ENCODE data around the gene WNT5A. TPM values are rescaled to one million over a fixed set of nuclear protein-coding genes. Genes with fewer than 3 reads are reported as not detected.

The WNT5A gene
- total and polyA plus RNA-seq, 2 of the 4 experiments (the other 2 are of a cell fraction), result 224 to 231 TPM

DNA sequence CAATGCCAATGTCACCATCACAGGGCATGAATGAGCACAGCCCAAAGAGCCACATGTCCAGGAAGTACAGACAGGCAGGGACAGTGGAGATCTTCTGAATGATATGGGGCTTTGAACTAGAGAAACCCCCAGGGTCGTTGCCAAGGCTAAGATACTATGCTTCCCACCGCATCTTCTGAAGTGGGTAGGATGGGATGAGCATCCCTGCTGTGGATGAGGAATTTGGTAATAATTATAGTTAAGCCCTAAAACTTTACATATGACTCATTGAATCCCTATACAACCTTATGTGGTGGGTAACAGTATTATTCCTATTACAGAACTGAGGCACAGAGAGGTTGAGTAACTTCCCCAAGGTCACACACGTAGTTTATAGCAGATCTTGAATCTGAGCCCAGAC, 44.2 kb downstream of the WNT5A start:
- no CpG with 5 or more reads among the region's 3 CpGs for WGBS, 2 experiments (ENCODE audit: extremely low coverage in 2 of 2, insufficient read length in 1 of 2)
- ATAC-seq (ENCODE audit: low read depth) (no peak; the same call in 1 of the 2 replicates), DNase-seq (no peak)
- Histone ChIP-seq H2BK20ac (ENCODE audit: low read depth, low read length) (no peak overlapping the region), H2AFZ (replicated peaks; ENCODE audit: low read length, poor library complexity) (no peak overlapping the region), H4K91ac (ENCODE audit: insufficient read depth, low read depth, low read length) (no peak overlapping the region), H3K14ac (replicated peaks; ENCODE audit: low read depth, low read length) (no peak overlapping the region), H2BK5ac (ENCODE audit: low read depth, low read length, poor library complexity, severe bottlenecking) (no peak overlapping the region), H4K20me1 (ENCODE audit: insufficient read depth, low read length) (no peaks in the 10 kb centered on the region), H2BK15ac (ENCODE audit: low read depth, low read length) (no peak overlapping the region), H3K27me3 (ENCODE audit: control insufficient read depth, insufficient read depth, low read length) (no peaks in the 10 kb centered on the region), H3K4me2 (ENCODE audit: low read depth, low read length) (no peak overlapping the region), H3K18ac (ENCODE audit: low read depth, low read length) (no peak overlapping the region), H3K79me1 (ENCODE audit: low read depth in 1 of 2, low read length in 2 of 2) (no peaks in the 10 kb centered on the region), H3K4me1 (ENCODE audit: control insufficient read depth, insufficient read depth, low read length) (no peaks in the 10 kb centered on the region; the same call in 1 of the 2 replicates), H3K4me3 (ENCODE audit: insufficient read depth, low read depth, low read length) (no peak overlapping the region), H3K23ac (ENCODE audit: low read depth, low read length) (no peak overlapping the region), H3K36me3 (ENCODE audit: control insufficient read depth, insufficient read depth, low read length) (no peaks in the 10 kb centered on the region), H3K9me3 (ENCODE audit: control insufficient read depth, insufficient read depth, low read length) (no peaks in the 10 kb centered on the region), H3K9ac (ENCODE audit: low read depth, low read length) (no peak overlapping the region), H4K8ac (ENCODE audit: low read depth in 2 of 2, low read length in 2 of 2) (no peak overlapping the region), H3K56ac (ENCODE audit: extremely low read depth, insufficient read depth, low read length) (no peak overlapping the region), H4K5ac (ENCODE audit: low read depth, low read length) (no peak overlapping the region), H2AK9ac (replicated peaks; ENCODE audit: low read depth, low read length, poor library complexity) (no peak overlapping the region), H2BK120ac (ENCODE audit: low read depth, low read length) (no peak overlapping the region), H3K9me1 (ENCODE audit: insufficient read depth, low read length) (0 out of 2 replicates have a peak, but pooled peaks cover 3% of the 10 kb centered on the region), H2AK5ac (ENCODE audit: low read depth, low read length) (no peak overlapping the region), H3K4ac (ENCODE audit: low read depth, low read length) (no peak overlapping the region), H3K27ac (ENCODE audit: insufficient read depth, low read length) (no peak overlapping the region)
- no peak for TF ChIP-seq BHLHE40 (IDR thresholded peaks at IDR 0.05; ENCODE audit: low read depth, low read length)
- TF ChIP-seq ELK1 (IDR thresholded peaks at IDR 0.05; ENCODE audit: borderline replicate concordance, low read depth, low read length), result no peak
- no peak for TF ChIP-seq MAFK (IDR thresholded peaks at IDR 0.05; ENCODE audit: low read depth, low read length)
- no peak for TF ChIP-seq RFX5 (IDR thresholded peaks at IDR 0.05; ENCODE audit: low read depth, low read length)
- intact Hi-C loops (cut with micrococcal nuclease) (no loop called here), in situ Hi-C loops (cut with MboI; ENCODE audit: low sequenced_read_pairs) (no loop called here), dilution Hi-C loops (cut with HindIII; ENCODE audit: low sequenced_read_pairs, unreplicated experiment) (no loop called here)
- POLR2A ChIA-PET (ENCODE audit: unreplicated experiment), result no interaction called here
- CTCF ChIA-PET, result no interaction called here
- no TSS peak for BruUV-seq (replicated peaks)

All from IMR-90 (cell line).